NT2/D1 (cell line): Measurements from ENCODE around the gene CYBA.
A peak's percentile ranks its signal among the peaks of the same experiment; 100 is the strongest.

Experiments used
- DNase-seq: peaks from one replicate; pipeline ENCODE4 v3.0.0-alpha.2; 2011; ENCODE audit warnings: low read depth, low spot score
- H3K27me3 ChIP-seq: 2 replicates; pipeline ENCODE4 v1.6.0; 2011; ENCODE audit warnings: mild to moderate bottlenecking; ENCODE audit not compliant: insufficient read length, insufficient read depth
- H3K36me3 ChIP-seq: 2 replicates; pipeline ENCODE4 v1.6.1; 2011; ENCODE audit warnings: mild to moderate bottlenecking, low read length, mixed read lengths; ENCODE audit not compliant: insufficient read depth, insufficient read length
- H3K4me1 ChIP-seq: 2 replicates; pipeline ENCODE4 v1.5.1; 2011; ENCODE audit not compliant: insufficient read depth, insufficient read length
- H3K4me3 ChIP-seq: 2 replicates; pipeline ENCODE4 v1.5.1; 2011; ENCODE audit warnings: low read depth; ENCODE audit not compliant: insufficient read length
- H3K9ac ChIP-seq: 2 replicates; pipeline ENCODE4 v1.6.0; 2011; ENCODE audit warnings: low read depth; ENCODE audit not compliant: insufficient read length
- H3K9me3 ChIP-seq: 2 replicates; pipeline ENCODE4 v1.5.1; 2011; ENCODE audit warnings: mild to moderate bottlenecking, low read length; ENCODE audit not compliant: insufficient read depth
- SUZ12 ChIP-seq: IDR thresholded peaks from 2 replicates; pipeline ENCODE4 v1.6.1; 2011; ENCODE audit not compliant: insufficient read length, insufficient read depth; ENCODE audit errors: extremely low read depth
- YY1 ChIP-seq: IDR thresholded peaks from 2 replicates; pipeline ENCODE4 v1.6.1; 2011; ENCODE audit not compliant: insufficient read length, insufficient read depth
- ZNF274 ChIP-seq: IDR thresholded peaks from 2 replicates; pipeline ENCODE4 v1.6.1; 2011; ENCODE audit warnings: mild to moderate bottlenecking, low read depth, low read length

CYBA gene

DNA sequence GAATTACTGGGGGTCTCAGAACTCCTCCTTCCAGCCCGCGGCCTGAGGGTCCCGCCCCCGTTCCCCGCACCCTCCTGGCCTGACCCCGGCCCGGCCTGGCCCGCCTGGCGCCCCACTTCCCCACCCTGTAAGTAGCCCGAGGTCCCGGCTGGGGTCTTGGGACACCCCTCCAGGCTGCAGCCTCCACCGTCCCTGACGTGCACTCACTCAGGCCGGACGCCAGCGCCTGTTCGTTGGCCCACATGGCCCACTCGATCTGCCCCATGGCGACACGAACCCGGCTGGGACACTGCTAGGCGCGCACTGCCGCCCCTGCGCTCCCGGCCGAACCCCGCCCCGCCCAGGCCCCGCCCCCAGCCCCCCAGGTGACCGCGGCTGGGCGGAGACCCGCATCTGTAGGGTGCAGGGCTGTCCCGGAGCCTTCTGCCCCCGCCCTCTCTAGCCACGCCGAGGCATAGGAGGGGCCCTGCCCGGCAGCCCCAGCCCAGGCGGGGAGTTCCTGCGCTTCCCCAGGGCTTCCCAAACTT, at the start of gene CYBA:
Gene CYBA (minus strand): TSS at position 305 of the 527 bp plus-strand sequence. CDS start 40 bp downstream, at position 265.
- Histone ChIP-seq H3K4me1 (peaks cover 18% of the 10 kb centered on the region), H3K9ac (peak within 1 kb of the TSS; percentile 94), H3K4me3 (peak within 1 kb of the TSS; percentile 76), H3K27me3 (no peaks in the 10 kb centered on the region), H3K36me3 (peaks cover 70% of the 10 kb centered on the region), H3K9me3 (no peaks in the 10 kb centered on the region)
- DNase-seq, result no peak
- TF ChIP-seq YY1, result no peak
- no peak for TF ChIP-seq ZNF274
- TF ChIP-seq SUZ12, result no peak

- Histone ChIP-seq H3K4me1 (peaks cover 16% of the 10 kb centered on the region), H3K27me3 (peaks cover 5% of the 10 kb centered on the region), H3K4me3 (no peak overlapping the region), H3K9me3 (no peaks in the 10 kb centered on the region), H3K36me3 (peaks cover 73% of the 10 kb centered on the region), H3K9ac (no peak overlapping the region)
- no peak for DNase-seq
- TF ChIP-seq YY1, result no peak
- TF ChIP-seq SUZ12, result no peak
- no peak for TF ChIP-seq ZNF274
These were observed 49.4 kb upstream of the CYBA start for GRCh38 chr16:88700322-88700635.

- Histone ChIP-seq H3K27me3 (no peaks in the 10 kb centered on the region), H3K4me1 (peaks cover 11% of the 10 kb centered on the region), H3K9ac (no peak overlapping the region), H3K9me3 (no peaks in the 10 kb centered on the region), H3K36me3 (peaks cover 78% of the 10 kb centered on the region), H3K4me3 (no peak overlapping the region)
- TF ChIP-seq ZNF274 (no peak), SUZ12 (no peak), YY1 (no peak)
- no peak for DNase-seq
These were observed 48.3 kb upstream of the CYBA start for GRCh38 chr16:88699180-88699579.

GRCh38 chr16:88698646-88699045, 47.8 kb upstream of the CYBA start:
- peaks cover 78% of the 10 kb centered on the region for H3K36me3 ChIP-seq
- TF ChIP-seq YY1 (no peak), SUZ12 (no peak), ZNF274 (no peak)
- H3K4me3 ChIP-seq, result no peak overlapping the region
- H3K27me3 ChIP-seq, result no peaks in the 10 kb centered on the region
- no peak for DNase-seq
- no peak overlapping the region for H3K9ac ChIP-seq
- no peaks in the 10 kb centered on the region for H3K9me3 ChIP-seq
- peaks cover 8% of the 10 kb centered on the region for H3K4me1 ChIP-seq

GRCh38 chr16:88697831-88698615, 47.2 kb upstream of the CYBA start:
- TF ChIP-seq YY1, result no peak
- no peak for TF ChIP-seq ZNF274
- no peak for TF ChIP-seq SUZ12
- H3K9ac ChIP-seq, result no peak overlapping the region
- DNase-seq, result no peak
- H3K4me3 ChIP-seq, result no peak overlapping the region
- no peaks in the 10 kb centered on the region for H3K9me3 ChIP-seq
- peaks cover 7% of the 10 kb centered on the region for H3K4me1 ChIP-seq
- H3K36me3 ChIP-seq, result peaks cover 78% of the 10 kb centered on the region
- no peaks in the 10 kb centered on the region for H3K27me3 ChIP-seq

- H3K4me3 ChIP-seq, result no peak overlapping the region
- H3K9me3 ChIP-seq, result no peaks in the 10 kb centered on the region
- DNase-seq, result no peak
These were observed 46.4 kb upstream of the CYBA start for GRCh38 chr16:88697116-88697830.

GRCh38 chr16:88696441-88696840, 45.6 kb upstream of the CYBA start:
- peaks cover 63% of the 10 kb centered on the region for H3K36me3 ChIP-seq
- H3K4me3 ChIP-seq, result no peak overlapping the region
- H3K27me3 ChIP-seq, result no peaks in the 10 kb centered on the region
- H3K9me3 ChIP-seq, result no peaks in the 10 kb centered on the region
- peaks cover 5% of the 10 kb centered on the region for H3K4me1 ChIP-seq
- no peak overlapping the region for H3K9ac ChIP-seq
- no peak for TF ChIP-seq SUZ12
- no peak for TF ChIP-seq ZNF274
- TF ChIP-seq YY1, result no peak
- DNase-seq, result no peak

More at GRCh38 chr16:88697116-88697830, 46.4 kb upstream of the CYBA start:
- TF ChIP-seq ZNF274 (no peak), YY1 (no peak), SUZ12 (no peak)
- Histone ChIP-seq H3K4me1 (peaks cover 7% of the 10 kb centered on the region), H3K36me3 (peaks cover 70% of the 10 kb centered on the region), H3K9ac (no peak overlapping the region), H3K27me3 (no peaks in the 10 kb centered on the region)
